Stimulated activated CD4-positive, alpha-beta T cell treated with anti-CD3 and anti-CD28 coated beads, Interleukin-12 subunit alpha, Interleukin-12 subunit beta, amount 100 ng/mL, for 4 hours (primary cell): Measurements from ENCODE around the gene RAB19.

Experiments
- DNase-seq: peaks from one replicate; pipeline ENCODE4 v3.0.0-alpha.2; 2020

The RAB19 gene

DNA sequence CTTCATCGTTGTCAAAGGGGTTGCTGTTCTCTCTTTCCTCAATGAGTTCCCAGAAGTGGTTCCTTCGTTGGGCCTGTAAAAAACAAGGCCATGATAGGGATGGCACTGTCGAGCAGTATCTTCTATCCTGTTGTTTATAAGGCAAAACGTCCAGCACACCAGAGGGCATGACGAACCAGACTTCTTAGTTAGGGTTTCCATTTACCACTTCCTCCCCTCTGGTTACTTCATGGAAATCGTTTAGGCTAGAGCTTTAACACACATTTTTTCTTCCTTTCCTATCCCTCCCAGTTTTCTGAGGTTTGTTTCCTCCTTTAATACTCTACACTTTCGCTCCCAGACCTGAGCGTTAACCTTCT, 50.8 kb downstream of the RAB19 start:
- no peak for DNase-seq

DNA sequence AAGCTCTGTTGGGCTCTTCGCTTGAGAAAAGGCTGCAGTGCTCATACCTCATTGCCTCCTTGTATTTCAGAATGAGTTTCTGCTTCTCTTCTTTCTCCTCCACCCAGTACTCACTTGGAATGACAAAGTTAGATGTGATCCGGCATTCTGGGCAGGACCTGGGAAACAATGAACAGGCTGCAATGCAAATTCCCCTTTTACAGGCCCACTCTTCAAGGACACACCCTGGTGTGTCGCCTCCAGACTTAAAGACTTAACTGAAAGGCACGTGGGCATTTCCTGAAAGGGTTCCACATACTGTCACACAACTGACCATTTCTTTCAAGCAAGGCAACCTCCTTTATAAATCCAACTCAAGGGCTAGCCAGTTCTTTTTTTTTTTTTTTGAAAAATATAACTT, 51.9 kb downstream of the RAB19 start:
- DNase-seq, result no peak

DNA sequence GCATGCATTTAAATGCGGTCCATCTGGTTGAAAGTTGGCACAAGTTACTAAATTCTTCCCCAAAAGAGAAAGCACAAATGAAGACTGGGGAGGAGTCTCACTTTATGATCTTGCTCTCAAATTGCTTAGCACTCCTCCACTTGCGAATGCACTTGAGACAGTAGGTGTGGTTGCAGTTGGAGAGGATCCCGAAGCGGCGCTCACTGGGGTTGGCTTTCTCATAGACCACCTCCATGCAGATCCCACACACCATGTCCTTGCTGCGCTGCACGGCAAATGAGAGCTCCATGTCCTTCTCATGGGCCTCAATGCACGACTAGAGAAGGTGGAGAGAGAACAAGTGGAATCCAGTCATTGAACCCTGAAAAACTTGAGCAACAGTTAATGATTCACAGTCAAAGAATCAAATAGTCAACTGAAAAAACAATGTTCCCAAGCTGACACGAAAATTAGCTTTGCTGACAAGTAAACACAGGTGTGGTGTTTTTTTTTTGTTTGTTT, 52.7 kb downstream of the RAB19 start:
- DNase-seq, result no peak

- no peak for DNase-seq
Measured at GRCh38 chr7:140458201-140458600, 54.3 kb downstream of the RAB19 start.

- no peak for DNase-seq
Measured at GRCh38 chr7:140458916-140459315, 55.1 kb downstream of the RAB19 start.

GRCh38 chr7:140463111-140463510, 59.3 kb downstream of the RAB19 start:
- no peak for DNase-seq

DNA sequence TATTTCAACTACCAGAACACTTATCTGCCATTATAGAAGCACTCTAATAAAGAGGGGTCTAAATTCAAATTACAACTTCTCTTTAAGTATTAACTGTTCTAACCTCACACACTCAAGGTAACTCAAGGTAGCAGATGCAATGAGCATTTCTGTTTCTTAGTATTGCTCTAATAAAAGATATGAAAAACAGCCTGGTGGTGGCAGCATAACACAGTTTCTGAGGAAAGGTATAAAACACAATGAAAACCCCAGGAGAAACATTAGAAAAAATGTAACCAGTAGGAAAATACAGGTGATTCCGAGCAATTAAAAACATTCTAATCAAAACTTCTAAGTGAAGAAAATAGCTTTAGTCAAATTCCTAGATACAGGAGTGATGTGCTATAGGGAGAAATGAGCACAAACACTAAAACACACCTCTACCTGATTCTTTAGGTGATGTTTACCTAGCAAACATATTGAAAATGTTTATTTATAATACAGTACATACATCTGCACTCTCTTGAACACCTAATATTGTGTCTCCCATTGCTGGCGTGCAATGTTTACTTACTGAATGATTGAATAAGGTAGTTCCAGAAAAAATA, 72.0 kb downstream of the RAB19 start:
- DNase-seq, result peak; percentile 22

- no peak for DNase-seq
Measured at GRCh38 chr7:140476698-140477261, 72.9 kb downstream of the RAB19 start.
